NOMO-1 treated with DMSO at 0.1 percent for 48 hours (cell line): ENCODE data around the gene ZNF575.
A peak's percentile ranks its signal among the peaks of the same experiment; 100 is the strongest.

Experiments used
- DNase-seq: peaks from one replicate; lab custom pipeline; 2025; ENCODE audit not compliant: unreplicated experiment; lab: John Stamatoyannopoulos, UW

ZNF575 gene

DNA sequence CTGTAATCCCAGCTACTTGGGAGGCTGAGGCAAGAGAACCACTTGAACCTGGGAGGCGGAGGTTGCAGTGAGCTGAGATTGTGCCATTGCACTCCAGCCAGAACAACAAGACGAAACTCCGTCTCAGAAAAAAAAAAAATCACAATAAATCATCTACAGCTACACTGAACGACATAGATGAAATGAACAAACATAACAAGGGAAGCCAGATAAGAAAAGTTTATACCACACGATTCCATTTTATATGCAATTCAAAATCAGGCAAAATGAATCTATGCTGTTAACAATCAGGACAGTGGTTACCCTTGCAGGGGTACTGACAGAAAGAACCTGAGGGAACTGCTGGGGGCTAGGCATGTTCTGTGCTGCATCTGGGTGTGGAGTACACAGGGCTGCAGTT lies 36.7 kb downstream of the ZNF575 start:
- no peak for DNase-seq

DNA sequence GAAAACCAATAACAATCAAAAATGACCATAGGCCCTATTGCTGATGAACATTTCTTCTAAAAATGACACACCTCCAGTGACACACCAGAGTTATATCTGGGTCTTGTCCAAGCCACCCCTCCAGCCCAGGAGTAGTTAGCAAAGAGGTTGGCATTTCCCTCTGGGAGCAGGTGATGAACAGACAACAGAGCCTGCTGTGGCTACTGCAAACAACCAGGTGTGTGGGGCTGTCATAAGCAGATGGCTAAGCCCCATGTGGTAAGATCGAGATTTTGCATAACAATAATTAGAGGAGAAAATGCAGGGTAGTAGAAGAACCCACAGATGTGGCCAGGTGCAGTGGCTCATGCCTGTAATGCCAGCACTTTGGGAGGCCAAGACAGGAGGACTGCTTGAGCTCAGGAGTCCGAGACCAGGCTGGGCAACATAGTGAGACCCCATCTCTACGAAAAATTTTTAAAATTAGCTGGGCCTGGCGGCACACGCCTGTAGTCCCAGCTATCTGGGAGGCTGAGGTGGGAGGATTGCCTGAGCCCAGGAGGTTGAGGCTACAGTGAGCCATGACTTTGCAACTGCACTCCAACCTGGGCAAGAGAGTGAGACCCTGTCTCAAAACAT lies 37.3 kb downstream of the ZNF575 start:
- DNase-seq = no peak

DNA sequence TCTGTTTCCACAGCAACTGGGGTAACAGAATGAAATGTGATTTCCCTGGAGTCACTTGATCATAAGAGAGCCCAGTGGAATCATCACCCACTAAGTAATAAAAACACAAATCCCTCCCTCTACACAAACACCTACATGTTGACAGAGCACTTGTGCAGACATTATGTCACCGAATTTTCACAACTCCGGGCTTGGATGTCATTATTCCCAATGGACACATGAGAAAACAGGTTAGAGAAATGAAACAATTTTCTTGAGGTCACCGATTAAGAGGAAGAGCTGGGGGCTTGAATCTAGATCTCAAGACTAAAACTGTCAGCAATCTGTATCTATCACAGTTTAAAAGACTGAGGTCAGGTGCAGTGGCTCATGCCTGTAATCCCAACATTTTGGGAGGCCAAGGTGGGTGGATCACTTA lies 39.2 kb downstream of the ZNF575 start:
- no peak for DNase-seq

DNA sequence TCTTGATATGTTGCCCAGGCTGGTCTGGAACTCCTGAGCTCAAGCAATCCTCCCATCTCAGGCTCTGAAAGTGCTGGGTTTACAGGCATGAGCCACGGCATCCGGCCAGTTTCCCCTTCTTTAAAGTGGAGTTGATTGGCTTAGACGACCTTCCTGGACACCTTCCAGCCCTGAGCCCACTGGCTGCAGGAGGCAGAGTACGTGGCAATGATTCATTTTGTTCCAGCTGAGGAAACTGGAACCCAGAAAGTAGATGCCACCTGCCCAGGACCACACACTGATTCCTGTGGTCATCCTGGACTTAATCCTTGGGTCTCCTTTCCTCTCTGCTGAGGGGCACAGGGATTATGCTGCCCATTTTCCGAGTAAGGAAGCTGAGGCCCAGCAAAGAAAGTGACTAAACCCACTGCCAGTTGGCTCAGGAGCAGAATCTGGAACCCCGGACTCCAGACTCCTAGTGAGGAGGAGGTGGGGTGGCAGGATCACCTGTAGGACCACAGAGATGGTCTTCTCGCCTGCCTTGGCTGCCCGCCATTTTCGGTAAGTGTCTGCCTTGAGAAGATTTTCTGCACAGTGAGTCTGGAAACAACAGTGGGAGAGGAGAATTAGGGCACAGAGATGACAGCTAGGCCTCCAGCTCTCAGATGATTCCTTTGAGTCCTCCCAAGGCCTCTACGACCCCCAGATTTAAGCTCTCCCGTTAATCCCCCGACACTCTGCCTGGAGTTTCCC lies 41.6 kb downstream of the ZNF575 start:
- DNase-seq = no peak

DNA sequence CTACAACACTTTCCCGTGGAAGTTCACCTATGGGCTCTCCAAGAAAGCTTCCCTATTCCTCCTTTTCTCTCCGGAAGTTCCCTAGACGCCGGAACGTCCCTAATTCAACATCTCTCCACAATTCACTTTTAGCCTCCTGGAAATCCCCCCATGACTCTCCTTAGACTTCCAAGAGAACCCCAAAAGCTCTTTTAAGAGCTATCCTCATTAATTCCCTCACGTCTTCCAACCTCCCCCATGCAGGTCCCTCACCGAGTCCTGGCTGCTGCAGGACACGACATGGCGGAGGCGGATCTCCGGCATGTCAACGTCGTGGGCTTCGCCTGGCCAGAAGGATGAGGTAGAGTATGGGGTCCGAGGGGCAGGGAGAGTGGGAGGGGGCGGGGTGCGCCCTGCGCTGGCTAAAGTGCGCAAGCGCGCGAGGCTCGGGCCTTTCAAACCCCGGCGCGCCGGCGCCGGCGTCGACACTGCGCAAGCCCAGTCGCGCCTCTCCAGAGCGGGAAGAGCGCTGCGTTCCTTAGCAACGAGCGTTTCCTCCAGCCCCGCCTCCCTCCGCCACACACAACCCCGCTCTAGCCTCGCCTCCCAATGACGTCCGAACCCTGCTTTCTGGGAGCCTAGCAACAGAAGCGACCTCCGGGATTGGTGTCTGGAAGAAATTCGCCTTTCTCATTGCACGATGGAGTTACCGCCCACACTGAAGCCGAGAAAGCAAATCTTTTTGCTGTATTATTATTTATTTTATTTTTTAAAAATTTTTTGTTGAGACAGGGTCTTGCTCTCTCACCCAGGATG lies 42.4 kb downstream of the ZNF575 start, which contains the start of the genes PINLYP and XRCC1:
TSS of gene PINLYP (plus strand) at position 646 of the 795 bp plus-strand sequence. CDS start 1,391 bp downstream, outside the sequence.
TSS of gene XRCC1 (minus strand) at position 372 of the 795 bp plus-strand sequence. CDS start at position 303, 69 bp downstream.
- DNase-seq = peak; percentile 99

DNA sequence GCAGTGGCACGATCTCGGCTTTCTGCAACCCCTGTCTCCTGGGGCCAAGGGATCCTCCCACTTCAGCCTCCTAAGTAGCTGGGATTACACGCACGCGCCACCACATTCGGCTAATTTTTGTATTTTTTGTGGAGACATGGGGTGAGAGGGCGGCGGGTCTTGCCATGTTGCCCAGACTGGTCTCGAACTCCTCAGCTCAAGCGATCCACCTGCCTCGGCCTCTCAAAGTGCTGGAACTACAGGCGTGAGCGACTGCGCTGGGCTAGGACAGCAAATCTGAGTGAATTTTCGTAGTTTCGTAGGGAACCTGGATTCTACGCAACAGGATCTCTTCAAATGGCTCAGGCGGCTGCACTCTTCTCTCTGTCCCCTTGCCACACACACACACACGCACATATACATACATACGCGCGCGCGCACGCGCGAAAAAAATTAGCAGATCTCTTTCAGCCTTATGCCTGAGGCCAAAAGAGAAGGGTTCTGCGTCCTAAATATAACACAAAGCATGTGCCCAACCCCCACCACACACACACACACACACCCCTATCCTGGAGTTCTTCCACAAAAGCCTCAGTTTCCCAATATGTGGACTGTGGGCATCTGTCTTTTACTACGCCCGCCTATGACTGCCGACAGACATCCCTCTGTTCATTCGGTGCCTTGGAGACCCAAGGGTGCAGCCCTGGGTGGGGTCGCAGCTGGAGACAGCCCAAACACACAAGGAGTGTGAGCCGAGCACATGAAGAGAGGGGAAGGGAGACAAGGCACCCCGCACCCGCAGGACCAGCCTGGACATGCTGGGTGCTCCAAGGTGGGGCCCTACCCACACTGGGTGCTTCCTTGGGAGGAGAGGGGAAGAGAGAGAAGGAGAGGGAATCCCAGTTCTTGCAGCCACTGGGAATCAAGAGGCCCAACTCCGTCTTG lies 43.2 kb downstream of the ZNF575 start:
- peak; percentile 45 for DNase-seq

DNA sequence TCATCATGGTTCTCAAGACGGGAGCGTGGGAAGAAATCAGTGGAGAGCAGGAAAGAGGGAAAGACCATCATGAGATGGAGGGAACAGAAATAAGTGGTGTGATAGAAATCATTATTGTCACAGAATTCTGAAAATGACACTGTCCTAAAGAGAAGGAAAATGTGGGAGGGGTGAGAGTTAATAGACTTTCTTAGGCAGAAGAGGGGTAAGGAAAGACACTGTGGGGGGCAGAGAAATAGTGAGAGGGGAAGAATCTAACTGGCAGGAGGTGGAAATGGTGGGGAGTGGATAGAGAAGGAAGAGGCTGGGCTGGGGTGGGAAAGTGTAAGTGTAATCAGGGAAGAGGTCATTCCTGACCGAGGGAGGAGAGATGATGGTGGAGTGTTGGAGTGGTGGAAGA lies 45.8 kb downstream of the ZNF575 start:
- DNase-seq = no peak

DNA sequence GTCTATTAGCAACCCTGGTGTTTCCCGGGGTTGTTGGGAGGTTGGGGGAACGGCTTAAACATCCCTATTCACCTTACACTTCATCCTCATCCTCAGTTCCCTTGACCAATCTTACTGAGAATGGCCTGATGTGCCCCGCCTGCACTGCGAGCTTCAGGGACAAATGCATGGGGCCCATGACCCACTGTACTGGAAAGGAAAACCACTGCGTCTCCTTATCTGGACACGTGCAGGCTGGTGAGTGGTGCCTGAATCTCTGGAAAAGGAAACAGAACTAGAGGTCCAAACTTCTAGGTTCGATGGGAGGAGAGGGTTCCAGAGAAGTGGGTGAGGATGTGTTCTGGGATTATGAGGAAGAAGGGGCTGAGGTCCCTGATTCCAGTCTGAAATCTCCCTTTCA lies 48.5 kb downstream of the ZNF575 start:
- DNase-seq = no peak

DNA sequence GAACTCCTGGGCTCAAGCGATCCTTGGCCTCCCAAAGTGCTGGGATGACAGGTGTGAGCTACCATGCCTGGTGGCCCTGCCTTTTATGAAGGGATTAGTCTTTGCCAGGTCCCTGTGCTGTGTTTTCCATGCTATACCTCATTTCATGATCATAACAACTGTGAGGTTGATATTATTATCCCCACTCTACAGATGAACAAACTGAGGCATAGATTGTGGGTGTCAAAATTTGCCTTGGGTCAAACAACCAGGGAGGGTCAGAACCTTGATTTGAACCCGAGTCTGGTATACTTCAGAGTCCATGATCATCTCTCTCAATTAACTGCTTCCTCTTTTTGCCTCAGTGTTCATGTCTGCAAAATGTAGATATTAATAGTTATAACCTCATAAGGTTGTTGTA lies 49.5 kb downstream of the ZNF575 start:
- DNase-seq = no peak

DNA sequence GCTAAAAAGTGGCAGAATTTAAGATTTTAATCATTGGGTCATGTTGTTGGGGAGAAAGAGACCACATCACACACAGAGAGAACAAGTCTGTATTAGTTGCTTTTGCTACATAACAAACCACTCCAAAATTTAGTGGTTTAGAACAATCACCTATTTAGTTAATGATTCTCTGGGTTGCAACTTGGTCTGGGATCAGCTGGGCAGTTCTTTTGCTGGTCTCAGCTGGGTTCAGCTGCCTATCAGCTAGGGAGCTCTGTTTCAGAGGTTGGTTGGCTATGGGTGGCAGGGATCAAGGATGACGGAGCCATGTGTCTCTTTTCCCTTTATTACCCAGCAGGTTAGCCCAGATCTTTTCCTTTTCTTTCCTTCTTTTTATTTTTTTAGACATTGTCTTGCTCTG lies 51.5 kb downstream of the ZNF575 start:
- no peak for DNase-seq
